ENCODE data around the gene NRXN3.

- TF ChIP-seq CTCF (tag by site-specific recombination; IDR thresholded peaks at IDR 0.05) (no peak), ZNF24 (tag by site-specific recombination; IDR thresholded peaks at IDR 0.05) (no peak), ZNF513 (tag by site-specific recombination; IDR thresholded peaks at IDR 0.05) (no peak), PRDM10 (tag by site-specific recombination; IDR thresholded peaks at IDR 0.05) (no peak)
Observed at GRCh38 chr14:78701246-78701645, 531.1 kb downstream of the NRXN3 start.
